Ovary (tissue), 3 donors: Measurements from ENCODE around the gene SERHL2.
"Not testable (repeated sequence)": the region's sequence is repeated elsewhere in the genome, so short reads cannot be mapped to it uniquely, and the experiment has no call there.

Experiments used
- CTCF ChIP-seq, 3 donors: fragments of 450-650 bp in 2 of 3; fragments of 200-600 bp in 1 of 3; IDR thresholded peaks; one replicate each; pipeline versions ENCODE4 v1.5.1 to v1.8.0; 2016 to 2022; ENCODE audit warnings: antibody characterized with exemption in 3 of 3, mild to moderate bottlenecking in 1 of 3
- POLR2A ChIP-seq: fragments of 450-650 bp; IDR thresholded peaks from one replicate; pipeline ENCODE4 v1.6.1; 2017; ENCODE audit warnings: antibody characterized with exemption, mild to moderate bottlenecking, moderate library complexity
- donor health status: DM: no; HTN: no; CAD: no.

GRCh38 chr22:42607641-42608040 lies 53.9 kb downstream of the SERHL2 start:
- not testable (repeated sequence) for TF ChIP-seq CTCF (IDR thresholded peaks at IDR 0.05); POLR2A
